G401.6 (cell line): ENCODE results near the gene SMARCC1.
"Not testable (repeated sequence)": the region's sequence is repeated elsewhere in the genome, so short reads cannot be mapped to it uniquely, and the experiment has no call there.

ENCODE experiments used
- FAIRE-seq: peaks from 2 replicates; lab custom pipeline; 2012; peaks lifted over from hg19 to GRCh38; lab: Jason Lieb, UNC

SMARCC1 gene

DNA sequence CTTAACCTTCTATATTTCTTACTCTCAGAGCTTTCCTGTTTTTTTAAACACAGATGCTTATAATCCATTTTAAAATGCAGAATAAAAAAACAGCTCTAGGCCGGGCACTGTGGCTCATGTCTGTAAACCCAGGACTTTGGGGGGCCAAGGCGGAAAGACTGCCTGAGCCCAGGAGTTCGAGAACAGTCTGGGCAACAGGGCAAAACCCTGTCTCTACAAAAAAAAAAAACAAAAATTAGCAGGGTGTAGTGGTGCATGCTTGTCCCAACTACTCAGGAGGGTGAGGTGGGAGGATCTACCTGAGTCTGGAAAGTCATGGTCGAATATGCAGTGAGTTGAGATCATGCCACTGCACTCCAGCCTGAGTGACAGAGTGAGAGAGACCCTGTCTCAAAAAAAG, 15.5 kb downstream of the SMARCC1 start:
- no peak for FAIRE-seq

- no peak for FAIRE-seq
Measured at GRCh38 chr3:47762233-47762632, 19.5 kb downstream of the SMARCC1 start.

DNA sequence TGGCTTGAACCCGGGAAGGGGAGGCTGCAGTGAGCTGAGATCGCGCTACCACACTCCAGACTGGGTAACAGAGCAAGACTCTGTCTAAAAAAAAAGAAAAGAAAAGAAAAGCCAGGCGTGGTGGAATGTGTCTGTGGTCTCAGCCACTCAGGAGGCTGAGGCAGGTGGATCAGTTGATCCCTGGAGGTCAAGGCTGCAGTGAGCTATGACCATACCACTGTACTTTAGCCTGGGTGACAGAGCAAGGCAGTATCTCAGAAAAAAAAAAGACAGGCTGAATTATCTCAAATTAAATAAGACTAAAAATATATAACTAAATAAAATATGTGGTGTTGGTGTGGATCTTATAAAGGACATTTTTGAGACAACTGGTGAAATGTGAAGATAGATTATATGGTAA, 20.6 kb downstream of the SMARCC1 start:
- FAIRE-seq, result no peak

- FAIRE-seq, result not testable (repeated sequence)
Measured at GRCh38 chr3:47760207-47760606, 21.5 kb downstream of the SMARCC1 start.

GRCh38 chr3:47758261-47759025, 23.2 kb downstream of the SMARCC1 start:
- FAIRE-seq, result no peak

DNA sequence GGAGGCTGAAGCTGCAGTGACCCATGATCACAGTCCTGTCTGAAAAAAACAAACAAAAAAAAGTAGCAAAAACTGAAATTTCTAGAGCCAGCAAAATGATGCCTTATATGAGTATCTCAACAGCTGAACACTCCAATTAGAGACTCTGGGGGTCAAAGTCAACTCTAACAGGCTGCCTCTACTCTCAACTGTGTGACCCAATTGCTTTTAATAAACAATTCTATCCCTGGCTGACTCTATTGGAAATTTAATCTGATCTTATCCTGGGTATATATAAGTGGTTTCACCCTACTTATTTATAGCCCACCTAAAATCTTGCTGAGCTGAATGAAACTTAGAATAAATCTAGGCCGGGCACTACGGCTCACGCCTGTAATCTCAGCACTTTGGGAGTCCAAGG, 29.0 kb downstream of the SMARCC1 start:
- no peak for FAIRE-seq

- not testable (repeated sequence) for FAIRE-seq
Measured at GRCh38 chr3:47750811-47751354, 30.8 kb downstream of the SMARCC1 start.

GRCh38 chr3:47747558-47747957, 34.1 kb downstream of the SMARCC1 start:
- FAIRE-seq, result no peak

- no peak for FAIRE-seq
Measured at GRCh38 chr3:47746264-47746663, 35.4 kb downstream of the SMARCC1 start.

- FAIRE-seq, result no peak
Measured at GRCh38 chr3:47743855-47744254, 37.8 kb downstream of the SMARCC1 start.

- not testable (repeated sequence) for FAIRE-seq
Measured at GRCh38 chr3:47743352-47743751, 38.3 kb downstream of the SMARCC1 start.

GRCh38 chr3:47741925-47742324, 39.8 kb downstream of the SMARCC1 start:
- FAIRE-seq, result no peak

- FAIRE-seq, result no peak
Measured at GRCh38 chr3:47732143-47732542, 49.5 kb downstream of the SMARCC1 start.

DNA sequence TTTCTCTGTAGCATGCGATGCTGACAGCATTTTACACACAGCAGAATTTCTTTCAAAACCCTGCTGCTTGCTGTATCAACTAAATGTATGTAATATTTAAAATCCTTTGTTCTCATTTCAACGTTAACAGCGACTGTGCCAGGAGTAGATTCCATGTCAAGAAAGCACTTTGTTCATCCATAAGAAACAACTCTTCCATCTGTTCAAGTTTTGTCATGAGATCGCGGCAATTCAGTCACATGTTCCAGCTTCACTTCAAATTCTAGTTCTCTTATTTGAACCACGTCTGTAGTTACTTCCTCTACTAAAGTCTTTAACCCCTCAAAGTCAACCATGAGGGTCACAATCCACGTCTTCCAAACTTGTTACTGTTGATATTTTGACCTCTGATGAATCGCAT, 50.6 kb downstream of the SMARCC1 start:
- no peak for FAIRE-seq

DNA sequence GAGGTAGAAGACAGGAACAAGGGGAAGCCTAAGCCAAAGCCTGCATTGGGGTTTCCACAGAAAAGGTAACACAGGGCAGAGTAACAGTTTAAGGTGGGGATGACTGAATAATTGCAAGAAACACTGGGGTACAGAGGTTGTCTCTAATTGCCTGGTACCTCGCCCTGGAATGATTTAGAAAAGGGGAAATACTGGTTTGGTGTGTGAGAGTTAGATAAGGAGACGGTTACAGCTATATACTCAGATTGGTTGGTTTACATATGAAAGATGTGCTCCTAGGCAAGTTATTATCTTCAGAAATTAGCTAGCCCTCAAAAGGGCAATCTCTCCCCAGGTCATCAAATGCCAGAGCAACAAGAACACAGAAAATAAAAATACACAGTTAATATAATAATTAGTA, 58.8 kb downstream of the SMARCC1 start:
- no peak for FAIRE-seq

GRCh38 chr3:47717448-47717847, 64.2 kb downstream of the SMARCC1 start:
- not testable (repeated sequence) for FAIRE-seq

DNA sequence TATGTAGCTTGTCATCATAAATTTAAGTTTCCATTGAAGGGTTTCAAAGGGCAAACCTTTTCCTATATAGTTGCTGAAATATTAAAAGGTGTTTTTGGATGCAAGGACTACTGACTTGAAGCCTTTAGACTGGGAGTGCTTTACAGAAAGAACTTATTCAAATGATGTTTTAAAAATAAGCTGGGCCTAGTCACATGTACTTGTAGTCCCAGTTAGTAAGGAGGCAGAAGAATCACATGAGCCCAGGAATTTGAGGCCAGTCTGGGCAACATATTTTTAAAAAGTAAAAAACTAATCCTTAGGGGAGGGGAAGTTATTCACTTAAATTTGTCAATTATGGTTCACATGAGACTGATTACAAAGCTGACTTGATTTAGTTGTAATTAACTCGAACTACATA, 65.0 kb downstream of the SMARCC1 start:
- FAIRE-seq, result no peak

DNA sequence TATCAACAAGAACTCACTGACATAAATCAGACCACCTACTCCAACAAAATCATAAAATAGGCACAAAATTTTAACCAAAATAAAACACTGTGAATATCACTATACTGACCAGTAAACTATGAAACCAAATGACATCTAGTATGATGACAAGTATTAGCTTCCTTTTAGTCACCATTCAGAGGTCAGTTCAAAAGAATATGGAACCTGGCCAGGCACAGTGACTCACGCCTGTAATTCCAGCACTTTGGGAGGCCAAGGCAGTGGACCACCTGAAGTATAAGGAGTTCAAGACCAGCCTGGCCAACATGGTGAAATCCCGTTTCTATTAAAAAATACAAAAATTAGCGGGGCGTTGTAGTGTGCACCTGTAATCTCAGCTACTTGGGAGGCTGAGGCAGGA, 65.8 kb downstream of the SMARCC1 start:
- no peak for FAIRE-seq

GRCh38 chr3:47714606-47715005, 67.1 kb downstream of the SMARCC1 start:
- FAIRE-seq, result no peak

- FAIRE-seq, result no peak
Measured at GRCh38 chr3:47713655-47714054, 68.0 kb downstream of the SMARCC1 start.

GRCh38 chr3:47712398-47712797, 69.3 kb downstream of the SMARCC1 start:
- no peak for FAIRE-seq

GRCh38 chr3:47711596-47711995, 70.1 kb downstream of the SMARCC1 start:
- no peak for FAIRE-seq

- FAIRE-seq, result no peak
Measured at GRCh38 chr3:47705391-47705790, 76.3 kb downstream of the SMARCC1 start.

DNA sequence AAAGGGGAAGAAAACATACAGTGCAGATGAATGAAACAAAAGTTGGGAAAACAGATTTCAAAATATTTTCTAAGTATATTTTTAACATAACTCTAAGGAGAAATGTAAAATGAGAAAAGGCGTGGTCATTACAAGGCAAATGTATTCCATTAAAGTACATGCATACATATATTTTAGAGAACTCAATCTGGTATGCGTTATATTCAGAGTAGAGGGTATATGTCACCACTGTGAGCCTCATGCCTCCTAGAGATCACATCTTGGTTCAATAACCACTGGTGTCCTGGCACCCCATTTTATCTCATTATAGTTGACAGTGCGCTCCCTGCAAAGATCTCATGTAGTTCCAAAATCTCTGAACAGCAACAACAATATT, 77.5 kb downstream of the SMARCC1 start:
- FAIRE-seq, result no peak
